Spleen (tissue), 7 donors: ENCODE results near the gene RAPGEF6.

Experiments
- POLR2AphosphoS5 ChIP-seq, 3 donors: sonication (generic); formaldehyde crosslinking; IDR thresholded peaks; one replicate each; pipeline ENCODE4 v1.5.1; 2017; ENCODE audit warnings: antibody characterized with exemption in 3 of 3
- TF ChIP-seq, protein P1 (sequence below), 11 experiments: fragments of 200-600 bp in 7 of 11; fragments of 450-650 bp in 4 of 11; sonication (generic) in 4 of 11; IDR thresholded peaks in 8 of 11; conservative IDR thresholded peaks in 3 of 11; 1 replicate in 7 of 11; 2 replicates in 4 of 11; pipeline versions ENCODE4 v1.4.0 to v1.8.0; 2016 to 2021; ENCODE audit warnings: antibody characterized with exemption in 11 of 11, inconsistent platforms in 4 of 11, mild to moderate bottlenecking in 1 of 11
- donor health status: DM: no; HTN: no; CAD: no; lungs with moderate emphysema.
- donor health status: DM: no; HTN: no; CAD: no.
- donor health status: DM: no; HTN: no; CAD: no.

DNA sequence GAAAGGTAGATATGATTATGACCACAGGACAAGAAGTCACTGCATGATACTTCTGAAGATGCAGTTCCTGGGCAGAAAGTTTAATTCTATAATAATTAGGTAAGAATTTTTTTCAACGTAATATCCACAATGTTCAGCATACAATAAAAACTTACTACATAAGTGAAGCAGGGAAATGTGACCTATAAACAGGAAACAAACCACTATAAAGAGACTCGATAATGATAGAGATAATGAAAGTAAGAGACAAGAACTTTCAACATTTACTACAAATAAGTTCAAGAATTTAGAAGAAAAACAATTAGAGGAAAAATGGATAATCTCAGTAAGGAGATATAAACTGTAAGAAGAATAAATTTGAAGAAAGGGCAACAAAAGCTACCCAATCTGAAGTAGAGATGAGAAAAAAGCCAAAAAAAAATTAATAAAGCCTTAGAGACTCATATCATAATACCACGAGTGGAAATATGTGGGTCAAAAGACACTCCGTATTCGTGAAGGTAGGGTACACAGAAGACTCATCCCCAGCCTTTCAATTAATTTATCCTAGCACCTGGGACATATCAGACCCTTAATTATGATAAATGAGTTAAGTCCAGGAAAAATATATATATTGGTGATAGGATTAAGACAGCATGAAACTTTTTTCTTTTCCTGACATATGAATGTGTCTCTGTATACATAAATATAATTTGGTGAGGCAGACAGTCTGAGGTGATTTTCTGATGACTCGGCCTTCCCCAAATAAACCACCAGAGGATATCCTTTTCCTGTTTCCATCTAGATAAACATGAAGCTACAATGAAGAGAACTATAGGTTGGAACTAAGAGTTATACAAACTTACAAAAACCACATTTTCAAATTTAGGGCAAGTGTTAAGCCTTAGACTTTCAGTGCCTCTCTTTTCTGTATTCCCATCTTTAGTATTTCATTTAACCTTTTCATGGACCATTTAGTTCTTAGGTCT, 120.4 kb downstream of the RAPGEF6 start:
- TF ChIP-seq, protein P1, sequence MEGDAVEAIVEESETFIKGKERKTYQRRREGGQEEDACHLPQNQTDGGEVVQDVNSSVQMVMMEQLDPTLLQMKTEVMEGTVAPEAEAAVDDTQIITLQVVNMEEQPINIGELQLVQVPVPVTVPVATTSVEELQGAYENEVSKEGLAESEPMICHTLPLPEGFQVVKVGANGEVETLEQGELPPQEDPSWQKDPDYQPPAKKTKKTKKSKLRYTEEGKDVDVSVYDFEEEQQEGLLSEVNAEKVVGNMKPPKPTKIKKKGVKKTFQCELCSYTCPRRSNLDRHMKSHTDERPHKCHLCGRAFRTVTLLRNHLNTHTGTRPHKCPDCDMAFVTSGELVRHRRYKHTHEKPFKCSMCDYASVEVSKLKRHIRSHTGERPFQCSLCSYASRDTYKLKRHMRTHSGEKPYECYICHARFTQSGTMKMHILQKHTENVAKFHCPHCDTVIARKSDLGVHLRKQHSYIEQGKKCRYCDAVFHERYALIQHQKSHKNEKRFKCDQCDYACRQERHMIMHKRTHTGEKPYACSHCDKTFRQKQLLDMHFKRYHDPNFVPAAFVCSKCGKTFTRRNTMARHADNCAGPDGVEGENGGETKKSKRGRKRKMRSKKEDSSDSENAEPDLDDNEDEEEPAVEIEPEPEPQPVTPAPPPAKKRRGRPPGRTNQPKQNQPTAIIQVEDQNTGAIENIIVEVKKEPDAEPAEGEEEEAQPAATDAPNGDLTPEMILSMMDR (IDR thresholded peaks at IDR 0.05 in 8 of 11, conservative IDR thresholded peaks at IDR 0.05 in 3 of 11) = peak in 5 of 11 experiments; percentile 2 to 24 (median 19)
- TF ChIP-seq POLR2AphosphoS5 (IDR thresholded peaks at IDR 0.05) = no peak
